HFFc6 (cell line): Measurements from ENCODE around the gene CCDC201. TPM values are rescaled to one million over a fixed set of nuclear protein-coding genes. Genes with fewer than 3 reads are reported as not detected.
"Not testable (repeated sequence)": the region's sequence is repeated elsewhere in the genome, so short reads cannot be mapped to it uniquely, and the experiment has no call there.

Experiments used
- DNase-seq: peaks from one replicate; pipeline ENCODE4 v3.0.0-alpha.2; 2018
- H3K27ac Mint-ChIP-seq: 2 replicates; pipeline ENCODE4 v1.8.0; 2020; ENCODE audit warnings: mild to moderate bottlenecking, mixed read lengths
- H3K27me3 Mint-ChIP-seq: 2 replicates; pipeline ENCODE4 v1.8.0; 2021; ENCODE audit warnings: mild to moderate bottlenecking, moderate library complexity, mixed read lengths; ENCODE audit not compliant: insufficient read depth
- H3K36me3 Mint-ChIP-seq: 2 replicates; pipeline ENCODE4 v1.8.0; 2021; ENCODE audit warnings: low read depth, mixed read lengths
- H3K4me1 Mint-ChIP-seq: 2 replicates; pipeline ENCODE4 v1.8.0; 2020; ENCODE audit warnings: low read depth, mixed read lengths
- H3K4me3 Mint-ChIP-seq: 2 replicates; pipeline ENCODE4 v1.8.0; 2020; ENCODE audit warnings: mild to moderate bottlenecking, moderate library complexity, mixed read lengths
- H3K9me3 Mint-ChIP-seq: 2 replicates; pipeline ENCODE4 v1.8.0; 2020; ENCODE audit warnings: mild to moderate bottlenecking, mixed read lengths
- CTCF ChIP-seq: fragments of 200-600 bp; sonication (generic); IDR thresholded peaks from 2 replicates; pipeline ENCODE4 v1.5.0; 2021; ENCODE audit warnings: antibody characterized with exemption, mild to moderate bottlenecking
- total RNA-seq, 6 experiments: library from RNA; stranded (reverse); fragmentation: NEBNext Ultra II Directional; extraction: Animal tissue kit (Norgen Biotek cat#: 25700); gene quantifications; 2 replicates in 1 of 6; 3 replicates in 5 of 6; pipeline ENCODE4 v1.2.3, GENCODE V29; 2021

The CCDC201 gene
- total RNA-seq, 6 experiments from 2014 or later: not detected

DNA sequence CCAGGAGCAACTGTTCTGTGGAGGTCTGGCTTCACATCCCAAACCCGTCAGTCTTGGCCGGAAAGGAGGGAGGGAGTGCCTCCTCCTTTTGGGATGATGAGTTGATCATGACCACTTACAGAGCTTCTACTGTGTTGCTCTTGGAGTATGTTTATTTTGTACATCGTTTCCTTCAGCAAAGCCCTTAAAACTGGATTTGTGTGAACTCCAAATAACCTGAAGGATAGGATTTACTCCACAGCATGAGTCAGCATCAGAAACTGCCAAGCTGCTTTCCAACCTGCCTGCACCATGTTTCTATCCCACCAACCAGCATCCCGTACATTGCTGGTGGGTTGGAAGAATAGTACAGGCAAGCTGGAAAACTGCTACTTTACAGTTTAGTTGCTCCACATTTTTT, 3.5 kb downstream of the CCDC201 start:
- Mint-ChIP-seq H3K4me1 (peaks cover 20% of the 10 kb centered on the region), H3K4me3 (no peak overlapping the region), H3K27me3 (peaks cover 4% of the 10 kb centered on the region), H3K9me3 (no peaks in the 10 kb centered on the region), H3K36me3 (peaks cover 5% of the 10 kb centered on the region; the same call in 1 of the 2 replicates), H3K27ac (no peak overlapping the region)
- TF ChIP-seq CTCF: no peak
- peak; percentile 43 for DNase-seq

- Mint-ChIP-seq H3K27ac (no peak overlapping the region), H3K4me1 (peaks cover 14% of the 10 kb centered on the region), H3K36me3 (peaks cover 5% of the 10 kb centered on the region; the same call in 1 of the 2 replicates), H3K4me3 (no peak overlapping the region), H3K27me3 (peaks cover 16% of the 10 kb centered on the region), H3K9me3 (no peaks in the 10 kb centered on the region)
- TF ChIP-seq CTCF: no peak
- no peak for DNase-seq
Observed at GRCh38 chr7:45867471-45867870, 5.4 kb downstream of the CCDC201 start.

GRCh38 chr7:45865594-45866410, 7.1 kb downstream of the CCDC201 start:
- peaks cover 20% of the 10 kb centered on the region for H3K27me3 Mint-ChIP-seq
- H3K27ac Mint-ChIP-seq: no peak overlapping the region
- peaks cover 5% of the 10 kb centered on the region; the same call in 1 of the 2 replicates for H3K36me3 Mint-ChIP-seq
- H3K4me1 Mint-ChIP-seq: peaks cover 14% of the 10 kb centered on the region
- no peaks in the 10 kb centered on the region for H3K9me3 Mint-ChIP-seq
- peak; percentile 25 for DNase-seq
- no peak overlapping the region for H3K4me3 Mint-ChIP-seq
- no peak for TF ChIP-seq CTCF

DNA sequence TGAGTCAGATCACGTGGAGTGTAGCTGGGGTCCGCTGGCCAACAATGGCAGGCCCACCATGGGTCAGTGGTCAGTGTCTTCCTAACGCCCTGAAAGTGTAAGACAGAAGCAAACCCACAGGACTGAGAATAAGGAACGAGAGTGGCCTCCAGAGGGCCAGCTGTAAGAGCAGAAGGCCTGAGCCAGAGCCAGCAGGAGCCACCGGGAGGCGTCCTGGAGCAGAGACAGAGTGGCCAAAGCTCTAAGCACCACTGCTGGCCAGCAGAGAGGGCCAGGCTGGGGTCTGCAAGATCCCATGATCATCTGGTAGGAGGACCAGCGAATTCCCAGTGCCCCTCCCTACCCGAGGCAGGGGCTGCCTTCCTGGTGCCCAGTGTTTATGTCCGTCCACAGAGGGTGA, 9.2 kb downstream of the CCDC201 start:
- H3K27ac Mint-ChIP-seq: no peak overlapping the region
- peaks cover 5% of the 10 kb centered on the region; the same call in 1 of the 2 replicates for H3K36me3 Mint-ChIP-seq
- no peak for DNase-seq
- H3K27me3 Mint-ChIP-seq: peaks cover 26% of the 10 kb centered on the region
- H3K9me3 Mint-ChIP-seq: no peaks in the 10 kb centered on the region
- no peak overlapping the region for H3K4me3 Mint-ChIP-seq
- TF ChIP-seq CTCF: peak; percentile 53
- peaks cover 7% of the 10 kb centered on the region for H3K4me1 Mint-ChIP-seq

- H3K9me3 Mint-ChIP-seq, H3K27ac Mint-ChIP-seq, H3K4me1 Mint-ChIP-seq, H3K4me3 Mint-ChIP-seq, DNase-seq, H3K36me3 Mint-ChIP-seq: not testable (repeated sequence)
- H3K27me3 Mint-ChIP-seq: peaks cover 18% of the 10 kb centered on the region
Observed at GRCh38 chr7:45856888-45857287, 16.0 kb downstream of the CCDC201 start.

DNA sequence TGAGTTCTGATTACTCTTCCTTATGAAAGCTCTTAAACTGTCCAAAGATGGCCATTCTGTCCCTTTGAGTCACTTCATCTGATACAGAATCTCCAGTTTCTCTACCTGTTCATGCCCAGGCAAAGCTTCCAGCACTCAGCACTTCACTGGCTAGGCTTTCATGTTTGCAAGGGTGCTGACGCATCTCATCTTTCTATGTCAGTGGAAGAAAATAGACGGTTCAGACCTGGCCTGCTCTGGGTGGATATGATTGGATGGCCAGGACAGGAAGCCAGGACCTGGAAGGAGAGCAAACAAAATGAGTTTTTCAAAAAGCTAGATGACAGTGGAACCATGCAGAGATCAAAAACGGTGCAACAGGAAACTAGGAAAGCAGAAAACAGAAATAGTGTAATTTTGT, 17.2 kb downstream of the CCDC201 start:
- not testable (repeated sequence) for H3K36me3 Mint-ChIP-seq, H3K9me3 Mint-ChIP-seq, H3K4me1 Mint-ChIP-seq, H3K27ac Mint-ChIP-seq
- peak; percentile 10 for DNase-seq
- Mint-ChIP-seq H3K27me3 (peaks cover 16% of the 10 kb centered on the region), H3K4me3 (peak overlapping the region; percentile 7; the same call in 1 of the 2 replicates)

DNA sequence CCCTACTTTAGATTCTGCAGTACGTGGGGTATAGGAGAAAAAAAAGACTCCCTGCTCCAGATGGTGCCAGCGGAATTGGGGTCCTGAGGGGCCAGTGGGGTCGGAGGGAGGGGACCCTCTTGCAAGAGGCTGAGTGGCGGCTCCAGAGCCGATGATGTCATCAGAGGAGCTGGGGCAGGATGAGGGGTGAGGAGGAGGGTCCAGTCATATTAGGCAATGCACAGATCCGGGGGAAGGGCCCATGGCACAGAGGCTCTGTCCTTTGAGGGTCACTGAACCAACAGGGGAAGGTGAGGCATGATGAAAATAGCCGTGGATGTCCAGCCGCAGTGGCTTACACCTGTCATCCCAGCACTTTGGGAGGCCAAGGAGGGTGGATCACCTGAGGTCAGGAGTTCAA, 19.4 kb downstream of the CCDC201 start:
- not testable (repeated sequence) for H3K4me3 Mint-ChIP-seq, DNase-seq, H3K27me3 Mint-ChIP-seq, H3K27ac Mint-ChIP-seq, H3K36me3 Mint-ChIP-seq, H3K4me1 Mint-ChIP-seq, H3K9me3 Mint-ChIP-seq

DNA sequence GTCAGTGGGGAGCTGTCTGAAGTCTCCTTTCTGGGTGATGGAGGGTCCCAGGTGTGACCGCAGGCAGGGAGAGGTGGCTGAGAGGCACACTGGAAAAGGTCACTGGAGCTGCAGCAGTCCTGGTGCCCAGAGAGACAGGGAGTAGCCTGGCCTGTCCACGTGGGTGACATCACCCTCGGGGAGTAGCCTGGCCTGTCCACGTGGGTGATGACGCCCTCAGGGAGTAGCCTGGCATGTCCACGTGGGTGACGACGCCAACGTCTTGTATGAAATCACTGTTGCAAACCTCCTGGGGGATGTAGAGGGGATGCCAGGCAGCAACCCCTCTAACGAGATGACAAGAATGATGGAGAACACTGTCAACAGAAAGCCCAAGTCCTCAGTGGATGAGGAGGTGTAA, 19.9 kb downstream of the CCDC201 start:
- H3K4me3 Mint-ChIP-seq, H3K9me3 Mint-ChIP-seq, H3K27me3 Mint-ChIP-seq, H3K36me3 Mint-ChIP-seq, DNase-seq, H3K4me1 Mint-ChIP-seq, H3K27ac Mint-ChIP-seq: not testable (repeated sequence)

DNA sequence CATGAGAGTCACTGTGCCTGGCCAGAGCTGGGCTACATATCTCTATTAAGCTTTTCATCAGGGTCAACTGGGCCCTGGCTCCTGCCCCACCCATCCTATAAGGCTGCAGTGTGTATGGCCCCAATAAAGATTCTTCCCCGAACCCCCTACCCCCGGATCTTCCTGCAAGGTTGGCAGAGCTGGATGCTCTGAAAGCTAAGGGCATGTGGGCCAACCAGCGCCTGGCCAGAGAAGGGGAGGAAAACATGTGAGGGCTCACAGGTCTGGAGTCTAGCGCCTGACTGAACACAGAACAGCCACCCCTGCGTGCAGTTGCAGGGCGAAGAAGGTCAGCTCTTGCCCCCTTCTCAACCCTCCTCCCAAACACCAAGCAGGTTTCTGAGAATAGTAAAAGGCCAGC, 24.1 kb downstream of the CCDC201 start:
- not testable (repeated sequence) for H3K27ac Mint-ChIP-seq, DNase-seq, H3K4me1 Mint-ChIP-seq, H3K36me3 Mint-ChIP-seq, H3K4me3 Mint-ChIP-seq, H3K27me3 Mint-ChIP-seq, H3K9me3 Mint-ChIP-seq

- H3K36me3 Mint-ChIP-seq, DNase-seq, H3K4me3 Mint-ChIP-seq, H3K27ac Mint-ChIP-seq, H3K9me3 Mint-ChIP-seq, H3K27me3 Mint-ChIP-seq, H3K4me1 Mint-ChIP-seq: not testable (repeated sequence)
Observed at GRCh38 chr7:45846536-45846935, 26.3 kb downstream of the CCDC201 start.
